Brain microvascular endothelial cell (primary cell): Measurements from ENCODE around the gene TFB1M.
"Not testable (repeated sequence)": the region's sequence is repeated elsewhere in the genome, so short reads cannot be mapped to it uniquely, and the experiment has no call there.

Experiments used
- DNase-seq: peaks from one replicate; pipeline ENCODE4 v3.0.0-alpha.2; 2020
- H3K27ac ChIP-seq: fragments of 250-450 bp; sonication (Bioruptor Pico); 2 replicates; pipeline ENCODE4 v1.5.1; 2020; ENCODE audit warnings: mild to moderate bottlenecking, moderate library complexity
- H3K27me3 ChIP-seq: fragments of 250-450 bp; sonication (Bioruptor Pico); replicated peaks from 2 replicates; pipeline ENCODE4 v1.5.1; 2020; ENCODE audit warnings: mild to moderate bottlenecking
- H3K36me3 ChIP-seq: fragments of 250-450 bp; sonication (Bioruptor Pico); replicated peaks from 2 replicates; pipeline ENCODE4 v1.5.1; 2020; ENCODE audit warnings: mild to moderate bottlenecking
- H3K4me3 ChIP-seq: 2 replicates; pipeline ENCODE4 v1.5.1; 2011; ENCODE audit warnings: low read depth, mild to moderate bottlenecking, control low read depth, low read length, moderate library complexity
- CTCF ChIP-seq: IDR thresholded peaks from 2 replicates; pipeline ENCODE4 v1.5.1; 2011; ENCODE audit warnings: low read depth, mild to moderate bottlenecking, moderate library complexity, low read length, control low read depth, inconsistent platforms; ENCODE audit errors: missing control alignments
- in situ Hi-C: cut with HindIII; loops from 2 replicates; pipeline ENCODE4 v1.10.0; 2017; ENCODE audit warnings: low sequenced_read_pairs, low pct_ligation_motif_present

The TFB1M gene

GRCh38 chr6:155317186-155317585 lies 2.9 kb upstream of the TFB1M start:
- DNase-seq = no peak
- H3K36me3 ChIP-seq = no peaks in the 10 kb centered on the region
- TF ChIP-seq CTCF = peak; percentile 19
- H3K27ac ChIP-seq = no peak overlapping the region
- no peak overlapping the region for H3K4me3 ChIP-seq
- no peaks in the 10 kb centered on the region for H3K27me3 ChIP-seq
- in situ Hi-C loops = no loop called here

GRCh38 chr6:155316419-155316818 lies 2.1 kb upstream of the TFB1M start:
- DNase-seq = no peak
- in situ Hi-C loops = no loop called here
- H3K27ac ChIP-seq = no peak overlapping the region
- TF ChIP-seq CTCF = no peak
- H3K4me3 ChIP-seq = no peak overlapping the region
- no peaks in the 10 kb centered on the region for H3K36me3 ChIP-seq
- no peaks in the 10 kb centered on the region for H3K27me3 ChIP-seq

GRCh38 chr6:155315516-155315871 lies 1.2 kb upstream of the TFB1M start:
- TF ChIP-seq CTCF = no peak
- H3K27ac ChIP-seq = peak overlapping the region; percentile 85
- H3K36me3 ChIP-seq = no peaks in the 10 kb centered on the region
- in situ Hi-C loops = no loop called here
- H3K4me3 ChIP-seq = peak overlapping the region; percentile 96
- no peaks in the 10 kb centered on the region for H3K27me3 ChIP-seq
- no peak for DNase-seq

- no peak for TF ChIP-seq CTCF
- peak; percentile 90 for DNase-seq
- Histone ChIP-seq H3K4me3 (peak overlapping the region; percentile 96), H3K36me3 (no peaks in the 10 kb centered on the region), H3K27me3 (no peaks in the 10 kb centered on the region), H3K27ac (peak overlapping the region; percentile 85)
- in situ Hi-C loops = no loop called here
Measured at GRCh38 chr6:155314773-155315515, 660 bp upstream of the TFB1M start.

- no peak for DNase-seq
- in situ Hi-C loops = no loop called here
- no peak for TF ChIP-seq CTCF
- peak overlapping the region; percentile 85 for H3K27ac ChIP-seq
- H3K27me3 ChIP-seq = no peaks in the 10 kb centered on the region
- H3K4me3 ChIP-seq = peak overlapping the region; percentile 96
- H3K36me3 ChIP-seq = peaks cover 3% of the 10 kb centered on the region
Measured at GRCh38 chr6:155313602-155314091, 637 bp downstream of the TFB1M start.

- in situ Hi-C loops, DNase-seq, H3K27me3 ChIP-seq, H3K36me3 ChIP-seq, H3K27ac ChIP-seq: not testable (repeated sequence)
- peak overlapping the region; percentile 96 for H3K4me3 ChIP-seq
Measured at GRCh38 chr6:155312950-155313349, 1.3 kb downstream of the TFB1M start.
